ENCODE measurements around the gene C5orf52.

DNA sequence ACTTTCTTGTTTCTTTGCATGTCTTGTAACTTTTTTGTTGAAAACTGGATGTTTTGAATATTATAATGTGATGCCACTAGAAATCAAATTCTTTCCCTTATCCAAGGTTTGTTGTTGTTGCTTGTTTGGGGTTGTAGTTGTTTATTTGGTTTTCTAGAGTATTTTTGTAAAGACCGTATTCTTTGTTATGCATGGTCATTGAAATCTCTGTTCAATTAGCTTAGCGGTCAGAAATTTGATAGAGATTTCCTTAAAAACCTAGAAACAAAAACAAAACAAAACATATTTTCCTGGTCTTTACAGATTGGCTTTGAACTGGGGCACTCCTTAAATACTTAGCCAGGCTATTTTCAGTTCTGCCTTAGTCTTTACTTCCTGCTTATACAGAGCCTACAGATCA lies 41.0 kb upstream of the C5orf52 start:
- TF ChIP-seq CTCF (conservative IDR thresholded peaks at IDR 0.05; ENCODE audit: low read depth in 2 of 2) (no peak), ZNF331 (CRISPR knock-in tag; IDR thresholded peaks at IDR 0.05; ENCODE audit: low read depth) (no peak), JUNB (IDR thresholded peaks at IDR 0.05; ENCODE audit: unreplicated experiment) (no peak), EZH2 (IDR thresholded peaks at IDR 0.05; ENCODE audit: low read depth, unreplicated experiment) (no peak), EZH2phosphoT487 (IDR thresholded peaks at IDR 0.05; ENCODE audit: unreplicated experiment) (no peak), POLR2AphosphoS5 (IDR thresholded peaks at IDR 0.05; ENCODE audit: low read depth) (no peak), REST (IDR thresholded peaks at IDR 0.05; ENCODE audit: unreplicated experiment) (no peak), NANOG (IDR thresholded peaks at IDR 0.05; ENCODE audit: borderline replicate concordance) (no peak)

Measured in GM23338 (cell line).